Stomach (tissue), 4 donors: Measurements from ENCODE around the gene FAM72C.
"Not testable (repeated sequence)": the region's sequence is repeated elsewhere in the genome, so short reads cannot be mapped to it uniquely, and the experiment has no call there.

Source experiments
- EP300 ChIP-seq: sonication (generic); formaldehyde crosslinking; IDR thresholded peaks from one replicate; pipeline ENCODE4 v1.6.1; 2017; ENCODE audit warnings: antibody characterized with exemption
- POLR2AphosphoS5 ChIP-seq, 3 donors: sonication (generic); formaldehyde crosslinking; IDR thresholded peaks; one replicate each; pipeline ENCODE4 v1.6.1; 2016; ENCODE audit warnings: antibody characterized with exemption in 3 of 3

DNA sequence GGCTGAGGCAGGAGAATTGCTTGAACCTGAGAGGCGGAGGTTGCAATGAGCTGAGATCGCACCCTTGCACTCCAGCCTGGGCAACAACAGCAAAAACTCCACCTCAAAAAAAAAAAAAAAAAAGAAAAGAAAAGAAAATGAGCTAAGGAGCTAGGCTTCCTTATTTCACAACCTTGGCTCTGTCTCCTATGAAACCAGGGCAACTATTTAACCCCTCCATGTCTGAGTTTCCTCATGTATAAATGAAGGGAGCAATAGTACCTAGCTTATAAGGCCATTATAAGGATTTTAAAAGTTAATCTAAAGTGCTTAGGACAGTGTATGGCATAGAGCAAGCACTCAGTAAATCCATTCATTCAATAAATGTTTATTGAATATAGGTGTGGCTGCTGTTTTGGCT, 32.9 kb downstream of the FAM72C start:
- TF ChIP-seq POLR2AphosphoS5 (IDR thresholded peaks at IDR 0.05); EP300: not testable (repeated sequence)
